GM18498 (cell line): Measurements from ENCODE around the gene ADAMTS7.
"Not testable (repeated sequence)": the region's sequence is repeated elsewhere in the genome, so short reads cannot be mapped to it uniquely, and the experiment has no call there.

Experiments
- ATAC-seq: cut with Tn5 transposase; IDR thresholded peaks from one replicate; pipeline ENCODE4 v1.9.1; 2021; ENCODE audit warnings: mild to moderate bottlenecking, moderate library complexity; ENCODE audit not compliant: unreplicated experiment

Gene ADAMTS7

DNA sequence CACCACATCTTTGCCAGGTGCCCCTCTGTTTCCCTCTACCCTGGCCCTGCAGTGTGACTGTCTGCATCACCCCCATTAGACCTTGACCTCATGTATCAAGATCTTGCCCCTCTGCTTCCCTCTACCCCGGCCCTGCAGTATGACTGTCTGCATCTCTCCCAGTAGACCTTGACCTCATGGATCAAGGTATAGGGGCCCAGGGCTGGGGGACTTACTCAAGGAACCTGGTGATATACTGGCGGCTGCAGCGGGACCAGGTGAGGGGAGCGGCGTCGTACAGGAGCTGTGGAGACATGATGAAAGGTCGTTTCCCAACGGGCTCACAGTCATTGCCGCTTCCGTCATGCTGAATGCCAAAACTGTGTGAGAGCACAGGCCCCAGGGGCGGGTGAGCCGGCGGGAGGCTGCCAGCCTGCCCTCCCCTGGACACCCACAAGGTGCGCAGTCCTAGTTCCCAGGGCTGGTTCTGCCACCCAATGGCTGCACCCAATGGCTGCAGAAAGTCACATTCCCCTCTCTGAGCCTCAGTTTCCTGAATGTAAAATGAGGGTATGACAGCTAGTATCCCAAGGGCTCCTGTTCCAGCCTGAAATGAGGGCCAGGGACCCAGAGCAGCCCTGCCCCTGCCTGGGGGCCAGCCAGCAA lies 23.1 kb downstream of the ADAMTS7 start:
- no peak for ATAC-seq

DNA sequence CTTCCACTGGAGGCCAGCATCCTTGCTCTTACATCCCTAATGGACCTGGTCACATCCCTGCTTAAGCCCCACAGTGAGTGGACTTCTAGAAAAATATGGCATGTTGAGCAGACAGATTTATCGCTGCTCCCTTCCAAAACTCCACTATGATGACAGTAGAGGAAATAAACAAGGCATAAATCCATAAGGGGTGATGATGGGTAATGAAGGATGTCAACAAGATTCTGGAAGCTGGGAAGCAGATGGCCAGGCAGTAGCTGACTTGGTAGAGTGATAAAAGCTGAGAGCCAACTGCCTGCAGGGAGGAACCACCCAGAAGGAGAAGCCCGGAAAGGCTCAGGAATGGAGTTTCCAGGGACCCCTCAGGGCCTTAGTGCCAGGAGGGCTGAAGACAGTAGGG lies 28.9 kb downstream of the ADAMTS7 start:
- not testable (repeated sequence) for ATAC-seq

DNA sequence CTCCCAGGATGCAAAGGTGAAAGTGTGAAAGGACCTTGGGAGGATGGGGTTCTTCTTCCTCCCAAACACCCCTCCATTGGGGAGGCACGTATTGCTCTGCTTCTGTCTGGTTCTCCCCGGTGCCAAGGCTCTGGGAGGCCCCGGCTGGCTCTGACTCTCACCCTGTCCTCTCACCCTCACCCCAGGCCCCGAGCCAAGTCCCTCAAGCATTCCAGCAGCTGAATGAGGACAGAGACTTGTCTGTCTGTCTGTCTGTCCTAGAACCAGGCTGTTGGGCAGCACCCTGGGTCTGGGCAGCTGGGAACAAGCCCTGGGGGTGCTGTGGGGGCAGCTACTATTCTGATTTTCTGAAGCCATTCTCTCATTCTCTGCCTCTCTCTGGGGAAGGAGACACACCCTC lies 29.9 kb downstream of the ADAMTS7 start:
- ATAC-seq, result not testable (repeated sequence)

DNA sequence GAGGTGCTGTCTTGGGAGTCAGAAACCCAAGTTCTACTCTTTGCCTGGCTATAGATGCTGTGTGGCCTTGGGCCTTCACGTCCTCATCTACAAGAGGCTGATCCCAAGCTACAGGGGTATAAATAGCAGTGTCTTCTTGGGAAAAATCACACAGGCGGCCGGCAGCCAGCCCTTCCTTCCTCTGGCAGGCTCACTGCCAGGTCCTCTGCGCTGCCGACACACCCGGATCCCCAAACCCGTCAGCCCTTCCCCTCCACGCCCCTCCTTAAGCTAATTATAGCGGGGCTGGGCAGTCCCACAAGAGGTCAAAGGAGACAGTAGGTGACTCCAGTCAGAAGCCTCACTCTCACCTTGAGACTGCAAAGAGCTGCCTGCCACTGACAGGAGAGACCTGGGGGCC lies 31.3 kb downstream of the ADAMTS7 start:
- ATAC-seq, result not testable (repeated sequence)

DNA sequence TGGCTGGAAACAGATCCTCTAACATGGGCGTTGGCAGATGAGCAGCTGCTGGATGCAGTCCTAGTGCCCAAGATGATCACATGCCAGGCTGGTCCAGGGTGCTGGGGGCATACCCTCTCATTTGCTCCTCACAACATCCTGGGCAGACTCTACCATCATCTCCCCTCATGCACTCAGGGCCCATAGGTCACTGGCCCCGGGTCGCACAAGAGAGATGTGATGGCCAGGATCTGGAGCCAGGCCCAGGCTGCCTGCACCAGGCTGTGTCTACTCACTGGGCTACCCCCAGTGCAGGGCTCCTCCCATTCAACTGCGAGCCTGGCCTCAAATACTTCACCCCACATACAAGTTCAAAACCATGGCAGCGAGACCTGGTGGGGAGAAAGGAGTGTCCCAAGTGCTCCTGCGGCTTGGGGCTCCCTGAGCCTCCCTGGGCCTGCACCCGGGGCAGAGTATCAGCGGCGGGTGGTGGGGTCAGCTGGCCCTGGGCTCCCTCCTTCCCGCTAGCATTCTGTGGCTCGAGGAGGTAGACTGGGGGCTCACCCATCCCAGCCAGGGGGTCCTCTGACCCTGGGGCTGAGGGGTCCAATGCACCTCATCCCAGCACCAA lies 32.0 kb downstream of the ADAMTS7 start:
- not testable (repeated sequence) for ATAC-seq

DNA sequence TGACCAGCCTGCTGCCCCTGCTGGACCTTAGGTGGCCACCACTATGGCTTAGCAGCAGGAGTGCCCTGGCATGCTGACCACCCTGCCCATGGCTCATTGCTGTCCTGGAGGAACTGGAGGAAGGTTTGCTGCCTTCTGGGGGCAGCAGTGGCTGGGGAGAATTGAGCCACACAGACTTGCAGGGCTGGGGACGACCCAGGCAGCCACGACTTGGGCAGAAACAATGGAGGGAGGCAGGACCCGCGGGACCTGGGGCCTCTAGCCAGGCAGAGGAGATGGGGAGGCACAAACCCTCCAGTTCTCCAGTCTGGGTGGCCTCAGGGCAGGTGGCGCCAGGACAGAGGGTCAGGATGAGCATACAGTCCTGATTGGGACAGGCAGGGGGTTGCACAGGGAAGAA lies 32.8 kb downstream of the ADAMTS7 start:
- no peak for ATAC-seq

DNA sequence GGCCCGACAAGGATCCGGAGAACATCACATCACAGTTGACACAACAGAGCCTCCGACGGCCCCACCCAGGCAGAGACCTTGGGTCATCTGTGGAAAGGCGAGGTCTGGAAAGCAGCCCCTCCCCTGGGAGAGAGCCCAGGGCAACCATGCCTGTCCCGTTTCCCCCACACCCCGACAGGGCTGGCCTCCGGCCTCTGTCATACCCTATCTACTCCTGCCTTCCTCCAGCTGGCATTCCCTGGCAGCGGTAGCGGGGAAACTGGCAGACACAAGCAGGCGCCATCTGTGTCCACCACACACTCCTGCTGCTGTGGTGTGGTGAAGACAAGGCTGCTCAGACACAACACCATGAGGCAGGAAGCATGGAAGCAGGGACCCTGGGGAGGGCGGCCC lies 33.3 kb downstream of the ADAMTS7 start:
- not testable (repeated sequence) for ATAC-seq

DNA sequence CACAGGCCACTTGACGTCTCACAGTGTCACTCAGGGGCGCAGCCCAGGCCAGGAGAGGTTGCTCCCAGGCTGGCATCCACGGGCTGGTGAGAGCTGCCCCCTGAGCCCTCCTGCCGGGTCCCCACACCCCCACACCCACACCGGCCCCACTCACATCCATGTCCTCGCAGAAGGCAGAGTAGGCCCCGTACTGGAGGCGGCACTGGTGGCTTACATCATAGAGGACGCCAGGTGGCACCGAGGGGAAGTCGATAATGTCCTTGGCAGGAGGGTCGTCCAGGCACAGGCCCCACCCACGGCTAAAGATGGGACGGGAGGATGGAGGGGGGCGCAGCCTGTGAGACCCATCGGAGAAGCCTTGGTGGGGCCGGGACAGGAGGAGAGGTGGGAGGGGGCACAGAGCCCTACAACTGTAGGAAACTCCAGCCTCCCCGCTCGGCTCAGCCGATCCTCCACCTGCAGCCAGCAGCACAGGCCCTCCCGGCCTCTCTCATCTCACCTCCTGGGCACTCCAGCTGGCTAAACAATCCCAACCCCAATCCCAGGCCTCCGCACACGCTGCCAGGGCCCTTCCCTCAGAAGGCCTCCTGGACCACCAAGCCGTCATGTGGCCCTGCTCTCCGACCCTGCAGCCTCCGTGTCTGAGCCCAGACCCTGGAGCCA lies 33.8 kb downstream of the ADAMTS7 start:
- not testable (repeated sequence) for ATAC-seq

DNA sequence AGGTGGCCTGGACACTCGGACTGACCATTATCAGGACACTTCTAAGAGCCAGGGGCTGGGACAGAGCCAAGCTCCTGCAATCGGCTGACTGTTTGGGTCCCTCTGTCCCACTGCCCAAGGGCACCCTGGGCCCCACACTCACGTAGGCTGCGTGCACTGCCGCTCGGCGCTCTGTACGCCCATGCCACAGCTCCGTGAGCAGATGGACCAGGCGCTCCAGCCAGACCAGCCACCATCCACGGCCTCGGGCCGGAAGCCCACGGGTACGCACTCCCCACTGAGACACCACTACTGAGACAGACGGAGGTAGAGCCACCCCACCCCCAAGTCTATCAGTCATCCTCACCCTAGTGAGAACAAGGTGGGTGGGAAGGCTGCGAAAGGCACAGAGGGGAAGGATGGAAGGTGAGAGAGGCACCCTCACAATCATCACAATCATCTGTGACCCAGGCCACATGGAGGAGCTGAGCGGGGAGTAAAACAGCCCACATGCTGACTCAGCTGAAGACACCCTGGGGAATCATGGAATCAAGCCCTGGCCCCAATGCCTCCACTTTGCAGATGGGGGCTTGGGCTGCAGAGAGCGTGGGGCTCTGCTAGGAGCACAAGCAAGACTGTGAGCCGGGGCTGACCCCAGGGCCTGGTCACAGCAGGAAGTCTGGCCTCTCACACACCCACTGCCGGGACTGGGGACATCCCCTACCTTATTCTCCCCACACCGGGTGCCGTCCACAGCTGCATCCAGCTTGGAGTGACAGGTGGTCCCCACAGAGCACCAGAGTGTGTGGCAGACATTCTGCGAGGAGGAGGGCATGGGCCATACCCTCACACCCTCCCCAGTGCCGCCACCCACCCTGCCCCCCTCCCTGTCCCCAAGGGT lies 35.0 kb downstream of the ADAMTS7 start:
- ATAC-seq, result not testable (repeated sequence)

DNA sequence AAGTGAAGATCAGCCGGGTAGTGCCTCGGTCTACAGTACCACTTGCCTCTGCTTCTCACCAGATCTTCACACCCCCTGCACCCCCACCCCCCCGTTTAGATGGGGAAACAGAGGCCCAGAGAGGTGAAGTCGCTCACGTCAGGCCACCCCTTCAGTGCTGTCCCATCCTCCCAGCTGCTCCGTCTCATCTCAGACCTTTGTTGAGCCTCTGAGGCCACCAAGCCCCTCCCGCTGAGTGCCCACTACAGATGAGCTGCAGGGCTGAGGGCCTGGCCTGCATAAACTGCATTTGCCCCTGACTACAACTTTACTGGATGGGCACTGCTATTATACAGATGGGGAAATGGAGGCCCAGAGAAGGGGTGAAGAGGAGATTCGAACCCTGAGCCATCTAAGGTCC lies 35.8 kb downstream of the ADAMTS7 start:
- ATAC-seq, result no peak

DNA sequence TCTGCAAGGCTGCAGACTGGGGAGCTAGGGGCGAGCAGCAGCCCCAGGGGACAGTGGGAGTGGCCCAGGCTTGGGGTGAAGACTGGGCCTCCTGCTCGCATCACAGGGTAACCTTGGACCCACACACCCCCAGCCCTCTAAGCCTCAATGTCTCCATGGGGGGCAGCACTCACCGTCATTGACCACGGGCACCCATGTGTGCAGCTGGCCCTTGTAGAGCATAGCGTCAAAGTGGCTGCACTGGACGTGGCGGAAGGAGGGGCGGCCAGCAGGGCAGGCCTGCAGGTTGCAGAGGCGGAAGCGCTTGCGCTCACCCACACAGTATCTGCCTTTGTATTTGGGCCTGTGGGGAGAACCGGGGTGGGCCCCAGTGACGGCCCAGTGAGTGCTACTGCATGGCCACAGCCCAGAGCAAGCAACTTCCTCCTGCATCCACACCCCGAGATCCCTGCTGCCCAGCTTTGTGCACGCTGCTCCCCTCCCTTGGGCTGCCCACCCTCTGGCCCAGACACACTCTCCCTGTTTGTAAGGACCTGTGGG lies 36.7 kb downstream of the ADAMTS7 start:
- not testable (repeated sequence) for ATAC-seq

DNA sequence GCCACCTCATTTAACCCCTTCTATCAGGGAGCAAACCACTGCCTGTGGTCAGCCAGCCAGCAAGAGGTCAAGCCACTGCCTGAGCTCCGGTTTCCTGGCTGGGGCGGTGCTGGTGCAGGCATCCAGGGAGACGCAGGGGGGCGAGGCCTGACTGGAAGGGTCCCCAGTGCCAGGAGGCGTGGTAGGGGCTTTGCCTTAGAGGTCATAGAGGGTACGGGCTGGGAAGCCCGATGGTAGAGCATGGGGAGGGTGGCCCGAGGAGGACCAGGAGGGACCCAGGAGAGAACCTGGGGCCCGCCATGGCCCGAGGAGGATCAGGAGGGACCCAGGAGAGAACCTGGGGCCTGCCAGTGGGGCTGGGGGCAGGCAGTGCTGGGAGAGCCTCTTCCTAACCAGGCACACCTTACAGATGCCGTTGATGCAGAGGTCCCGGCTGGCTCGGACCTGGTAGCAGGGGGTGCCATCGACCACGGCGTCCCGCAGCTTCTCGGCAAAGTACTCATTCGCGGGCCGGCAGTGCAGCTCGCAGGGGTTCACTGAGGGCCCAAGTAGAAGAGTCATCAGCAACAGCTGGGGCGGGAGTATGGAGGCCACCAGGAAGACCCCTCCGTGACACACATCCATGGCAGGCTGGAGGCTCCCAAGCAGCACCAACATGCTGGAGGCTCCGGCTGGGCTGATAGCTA lies 37.4 kb downstream of the ADAMTS7 start:
- ATAC-seq, result not testable (repeated sequence)

DNA sequence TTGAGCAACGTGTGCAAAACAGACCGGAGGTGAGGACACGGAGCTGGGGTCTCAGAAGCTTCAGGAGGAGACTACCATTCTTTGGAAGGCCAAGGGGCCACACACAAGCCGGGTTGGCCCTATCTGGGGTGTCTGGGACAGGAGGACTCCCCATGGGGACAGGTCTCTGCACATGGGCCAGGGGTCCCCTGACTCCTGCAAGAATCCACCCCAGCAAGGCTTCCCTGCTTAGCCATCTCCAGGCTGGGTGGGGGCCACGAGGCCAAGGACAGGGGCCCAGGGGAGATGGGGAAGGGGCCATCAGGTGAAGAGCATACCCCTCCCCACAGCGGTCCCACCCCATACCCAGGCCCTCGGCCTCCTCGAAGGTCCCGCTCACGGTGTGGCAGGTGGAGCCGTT lies 38.5 kb downstream of the ADAMTS7 start:
- ATAC-seq, result no peak

DNA sequence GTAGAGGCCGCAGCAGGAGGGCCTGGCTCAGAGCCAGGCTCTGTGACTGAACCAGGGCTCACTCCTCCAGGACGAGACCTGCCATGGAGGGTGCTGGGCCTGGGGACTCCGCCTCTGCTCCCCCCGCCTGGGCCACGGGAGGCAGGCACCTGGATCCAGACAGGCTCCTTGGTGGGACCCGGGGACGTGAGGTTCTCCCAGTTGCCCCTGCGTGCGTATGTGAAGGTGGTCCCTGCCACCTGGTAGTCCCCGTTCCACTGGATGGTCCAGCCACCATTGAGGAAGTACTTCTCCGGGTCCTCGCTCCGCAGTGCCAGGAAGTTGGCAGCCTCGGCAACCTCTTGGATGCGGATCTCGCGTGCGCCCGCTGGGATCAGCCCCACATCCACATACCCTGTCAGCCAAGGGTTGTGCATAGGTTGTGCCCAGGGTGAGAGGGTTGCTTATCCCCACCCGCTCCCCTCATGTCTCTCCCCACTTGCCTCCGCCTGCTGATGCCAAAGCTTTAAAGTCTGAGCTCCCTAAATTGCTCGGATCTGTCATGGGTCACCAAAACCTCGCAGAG lies 39.7 kb downstream of the ADAMTS7 start:
- ATAC-seq, result not testable (repeated sequence)

DNA sequence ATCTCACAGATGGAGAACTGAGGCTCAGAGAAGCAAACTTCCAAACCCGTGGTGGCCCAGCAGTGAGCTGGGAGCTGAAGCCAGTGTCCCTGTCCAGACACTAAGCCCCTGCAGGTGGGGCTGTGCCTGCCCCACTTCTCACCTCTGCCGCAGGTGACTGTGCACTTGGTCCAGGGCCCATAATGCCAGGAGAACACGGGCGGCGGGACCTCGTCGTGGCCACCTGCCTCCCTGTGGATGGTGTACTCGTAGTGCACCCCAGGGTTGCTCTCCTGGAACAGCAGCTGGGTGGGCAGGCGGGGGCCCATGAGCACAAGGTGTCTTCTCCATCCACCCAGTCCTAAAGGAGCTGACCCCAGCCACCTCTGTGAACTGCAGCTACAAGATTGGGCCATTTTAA lies 40.2 kb downstream of the ADAMTS7 start:
- ATAC-seq, result not testable (repeated sequence)

DNA sequence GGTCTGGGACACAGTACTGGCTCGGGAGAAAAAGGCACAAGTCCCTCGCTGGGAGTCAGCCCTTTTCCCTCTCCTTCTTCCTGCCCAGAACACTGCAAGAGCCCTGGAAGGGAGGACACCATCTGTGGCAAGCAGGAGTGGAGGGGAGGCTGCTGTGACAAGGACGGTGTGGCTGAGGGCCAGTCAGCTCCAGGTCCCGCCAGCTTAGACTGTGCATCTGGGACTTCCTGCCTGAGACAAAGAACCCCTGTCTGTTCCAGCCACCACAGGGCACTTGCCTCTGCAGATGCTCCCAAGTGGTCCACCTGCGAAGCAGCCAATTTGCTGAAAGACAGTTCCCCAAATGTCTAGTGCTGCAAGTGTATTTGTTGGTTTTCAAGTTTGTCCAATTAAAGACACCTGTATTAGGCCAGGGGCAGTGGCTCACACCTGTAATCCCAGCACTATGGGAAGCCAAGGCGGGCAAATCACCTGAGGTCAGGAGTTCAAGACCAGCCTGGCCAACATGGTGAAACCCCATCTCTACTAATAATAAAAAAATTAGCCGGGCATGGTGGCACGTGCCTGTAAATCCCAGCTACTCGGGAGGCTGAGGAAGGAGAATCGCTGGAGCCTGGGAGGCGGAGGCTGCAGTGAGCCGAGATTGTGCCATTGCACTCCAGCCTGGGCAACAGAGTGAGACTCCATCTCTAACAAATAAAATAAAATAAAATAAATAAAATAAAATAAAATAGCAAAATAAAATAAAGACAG lies 41.6 kb downstream of the ADAMTS7 start:
- not testable (repeated sequence) for ATAC-seq

DNA sequence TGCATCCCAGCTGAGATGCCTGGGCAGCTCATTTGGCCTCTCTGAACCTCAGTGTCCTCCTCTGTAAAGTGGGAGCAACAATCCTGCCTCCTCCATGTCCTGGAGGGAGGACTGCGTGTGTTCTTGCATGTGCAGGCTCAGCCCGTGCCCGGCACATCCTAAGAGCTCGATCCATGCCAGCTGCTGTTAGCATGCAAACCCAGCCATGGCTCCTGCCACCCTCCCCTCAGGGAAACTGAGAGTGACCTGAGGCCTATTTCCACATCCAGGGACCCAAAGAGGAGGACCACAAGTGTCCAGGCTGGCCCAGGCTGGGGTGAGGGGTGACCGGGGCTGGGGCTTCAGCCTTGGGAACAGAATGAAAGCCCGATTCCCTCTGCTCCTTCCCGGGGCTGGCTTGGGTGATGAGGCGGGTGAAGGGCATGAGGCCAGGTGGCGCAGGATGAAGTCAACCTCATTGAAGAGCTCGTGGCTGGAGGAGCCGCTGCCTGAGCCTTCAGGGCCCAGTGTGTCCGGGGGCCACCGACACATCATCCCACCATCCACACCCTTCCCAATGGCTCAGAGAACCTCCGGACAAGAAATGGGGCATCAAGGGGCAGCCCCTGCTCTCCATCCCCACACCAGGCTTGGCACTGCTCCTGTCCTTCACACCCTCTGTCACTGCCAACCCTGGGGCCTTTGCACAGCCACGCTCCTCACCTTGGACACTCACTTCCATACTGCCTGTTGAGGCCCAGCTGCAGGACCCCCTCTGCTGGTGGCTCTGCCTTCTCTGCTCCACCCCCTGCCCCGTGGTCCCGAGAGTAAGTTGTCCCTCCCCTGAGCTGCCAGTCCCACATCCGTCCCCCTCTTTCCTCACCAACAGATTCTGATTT lies 42.5 kb downstream of the ADAMTS7 start:
- ATAC-seq, result no peak

DNA sequence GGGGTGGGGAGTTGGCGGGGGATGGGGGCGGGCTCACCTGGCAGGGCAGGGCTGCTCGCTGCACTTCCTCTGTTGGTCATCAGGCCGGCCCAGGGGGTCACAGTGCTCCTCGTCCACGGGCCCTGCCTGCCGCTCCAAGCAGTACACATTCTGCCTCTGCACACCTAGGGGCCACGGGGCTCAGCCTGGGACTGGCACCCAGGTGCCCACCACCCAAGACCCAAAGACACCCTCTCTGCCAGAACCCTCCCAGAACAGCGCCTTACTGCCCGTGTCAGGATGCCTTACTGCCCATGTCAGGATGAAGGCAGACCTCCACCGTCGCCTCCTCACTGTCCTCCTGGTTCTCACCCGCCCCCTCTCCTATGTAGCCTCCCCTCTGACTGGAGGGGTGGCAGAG lies 43.2 kb downstream of the ADAMTS7 start:
- ATAC-seq, result no peak
